ENCODE data around the gene PDCD4. TPM values are rescaled to one million over a fixed set of nuclear protein-coding genes. Genes with fewer than 3 reads are reported as not detected.

The PDCD4 gene
- total RNA-seq, 4 donors from 2014 or later = 17.4 to 157 (median 138) TPM

DNA sequence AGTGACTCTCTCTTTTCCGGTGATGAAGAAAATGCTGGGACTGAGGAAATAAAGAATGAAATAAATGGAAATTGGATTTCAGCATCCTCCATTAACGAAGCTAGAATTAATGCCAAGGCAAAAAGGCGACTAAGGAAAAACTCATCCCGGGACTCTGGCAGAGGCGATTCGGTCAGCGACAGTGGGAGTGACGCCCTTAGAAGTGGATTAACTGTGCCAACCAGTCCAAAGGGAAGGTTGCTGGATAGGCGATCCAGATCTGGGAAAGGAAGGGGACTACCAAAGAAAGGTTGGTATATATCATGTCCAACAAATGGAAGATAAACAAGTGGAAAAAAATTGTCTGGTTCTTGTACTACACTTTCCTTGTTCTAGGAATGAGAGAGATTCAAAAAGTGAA is 9.5 kb downstream of the PDCD4 start:
- DNase-seq = no peak
- Histone ChIP-seq H3K4me3 (no peak overlapping the region), H3K9me3 (no peaks in the 10 kb centered on the region), H3K36me3 (peaks cover 0 to 2% of the 10 kb centered on the region in 2 donors), H3K27ac (peak overlapping the region in 1 of 2 donors; percentile 59), H3K27me3 (no peaks in the 10 kb centered on the region), H3K4me1 (peaks cover 4 to 6% of the 10 kb centered on the region in 2 donors)
- intact Hi-C loops (cut with DNase I; ENCODE audit: low total_unique reads) = no loop called here
- no peak for TF ChIP-seq POLR2A (IDR thresholded peaks at IDR 0.05)
- TF ChIP-seq, protein P1, sequence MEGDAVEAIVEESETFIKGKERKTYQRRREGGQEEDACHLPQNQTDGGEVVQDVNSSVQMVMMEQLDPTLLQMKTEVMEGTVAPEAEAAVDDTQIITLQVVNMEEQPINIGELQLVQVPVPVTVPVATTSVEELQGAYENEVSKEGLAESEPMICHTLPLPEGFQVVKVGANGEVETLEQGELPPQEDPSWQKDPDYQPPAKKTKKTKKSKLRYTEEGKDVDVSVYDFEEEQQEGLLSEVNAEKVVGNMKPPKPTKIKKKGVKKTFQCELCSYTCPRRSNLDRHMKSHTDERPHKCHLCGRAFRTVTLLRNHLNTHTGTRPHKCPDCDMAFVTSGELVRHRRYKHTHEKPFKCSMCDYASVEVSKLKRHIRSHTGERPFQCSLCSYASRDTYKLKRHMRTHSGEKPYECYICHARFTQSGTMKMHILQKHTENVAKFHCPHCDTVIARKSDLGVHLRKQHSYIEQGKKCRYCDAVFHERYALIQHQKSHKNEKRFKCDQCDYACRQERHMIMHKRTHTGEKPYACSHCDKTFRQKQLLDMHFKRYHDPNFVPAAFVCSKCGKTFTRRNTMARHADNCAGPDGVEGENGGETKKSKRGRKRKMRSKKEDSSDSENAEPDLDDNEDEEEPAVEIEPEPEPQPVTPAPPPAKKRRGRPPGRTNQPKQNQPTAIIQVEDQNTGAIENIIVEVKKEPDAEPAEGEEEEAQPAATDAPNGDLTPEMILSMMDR (IDR thresholded peaks at IDR 0.05) = no peak

DNA sequence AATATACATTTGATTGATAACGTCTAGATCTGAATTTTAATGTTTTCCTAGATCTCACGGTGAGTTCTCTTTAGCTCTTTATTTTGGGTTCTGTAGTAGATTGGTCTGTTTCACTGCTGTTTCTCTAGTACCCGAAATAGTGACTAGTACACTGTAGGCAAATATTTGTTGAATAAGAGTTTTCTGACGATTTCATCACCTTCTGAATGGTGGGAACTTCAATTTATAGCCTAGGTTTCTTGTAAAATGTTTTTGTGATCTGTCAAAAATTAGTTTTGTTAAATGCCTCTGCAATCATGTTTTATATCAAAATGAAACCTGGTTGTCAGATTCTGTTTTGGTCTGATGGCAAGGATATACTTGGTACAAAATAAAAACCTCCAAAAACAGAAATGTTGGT is 10.2 kb downstream of the PDCD4 start:
- no peak overlapping the region for H3K4me3 ChIP-seq
- intact Hi-C loops (cut with DNase I; ENCODE audit: low total_unique reads) = no loop called here
- TF ChIP-seq, protein P1 (IDR thresholded peaks at IDR 0.05) = no peak
- no peak for TF ChIP-seq POLR2A (IDR thresholded peaks at IDR 0.05)
- peaks cover 0 to 2% of the 10 kb centered on the region in 2 donors for H3K36me3 ChIP-seq
- H3K27me3 ChIP-seq = no peaks in the 10 kb centered on the region
- H3K27ac ChIP-seq = peak overlapping the region in 1 of 2 donors; percentile 59
- peaks cover 4 to 6% of the 10 kb centered on the region in 2 donors for H3K4me1 ChIP-seq
- H3K9me3 ChIP-seq = no peaks in the 10 kb centered on the region
- no peak for DNase-seq

DNA sequence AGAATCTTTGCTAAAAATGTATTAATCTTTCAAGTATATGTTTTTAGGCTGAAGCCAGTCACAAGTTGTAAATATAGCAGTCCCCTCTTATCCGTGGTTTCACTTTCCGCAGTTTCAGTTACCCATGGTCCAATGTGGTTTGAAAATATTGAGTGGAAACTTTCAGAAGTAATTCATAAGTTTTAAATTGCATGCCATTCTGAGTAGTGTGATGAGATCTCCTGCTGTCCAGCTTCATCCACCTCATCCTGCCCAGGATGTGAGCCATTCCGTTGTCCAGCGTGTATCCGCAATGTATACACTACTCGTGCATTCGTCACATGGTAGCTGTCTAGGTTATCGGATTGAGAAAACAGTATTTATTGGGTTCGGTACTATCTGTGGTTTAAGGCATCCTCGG is 12.2 kb downstream of the PDCD4 start:
- DNase-seq = no peak
- no peaks in the 10 kb centered on the region for H3K27me3 ChIP-seq
- intact Hi-C loops (cut with DNase I; ENCODE audit: low total_unique reads) = no loop called here
- peaks cover 4 to 6% of the 10 kb centered on the region in 2 donors for H3K4me1 ChIP-seq
- H3K4me3 ChIP-seq = no peak overlapping the region
- H3K36me3 ChIP-seq = peaks cover 0 to 2% of the 10 kb centered on the region in 2 donors
- H3K27ac ChIP-seq = peak overlapping the region in 1 of 2 donors; percentile 59
- H3K9me3 ChIP-seq = no peaks in the 10 kb centered on the region
- no peak for TF ChIP-seq POLR2A (IDR thresholded peaks at IDR 0.05)
- TF ChIP-seq, protein P1 (IDR thresholded peaks at IDR 0.05) = no peak

DNA sequence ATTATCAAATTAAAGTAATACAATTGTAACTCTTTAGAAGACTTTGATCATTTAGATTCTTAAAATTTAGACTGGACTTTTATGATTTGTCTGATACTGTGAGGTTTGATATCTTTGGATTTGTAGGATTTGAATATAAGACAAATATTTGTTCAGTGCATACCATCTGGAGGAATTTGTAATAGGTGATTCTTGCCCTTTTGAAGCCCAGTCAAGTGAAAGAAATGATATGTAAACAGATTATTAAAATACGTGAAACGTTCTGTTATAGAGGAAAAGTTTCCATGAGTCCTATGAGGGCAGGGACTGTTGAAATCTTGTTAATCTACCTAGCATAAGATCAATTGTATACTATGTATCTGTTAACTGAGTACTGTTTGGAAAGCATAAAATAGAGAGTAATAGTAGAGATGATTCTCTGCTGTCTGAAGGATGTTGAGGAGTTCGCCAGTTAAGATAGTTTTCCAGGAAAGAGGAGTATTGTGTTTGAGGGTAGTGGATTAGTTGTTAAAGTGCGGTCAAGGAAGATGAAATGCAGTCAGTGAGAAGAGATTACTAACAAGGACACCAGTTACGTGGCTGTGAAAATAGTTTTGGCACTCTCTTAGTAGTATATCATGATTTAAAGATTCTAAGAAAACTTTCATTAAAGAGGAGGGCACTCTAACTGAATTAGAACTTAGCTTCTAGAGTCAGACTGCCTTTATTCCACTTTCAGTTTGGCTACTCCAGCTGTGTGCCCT is 14.4 kb downstream of the PDCD4 start:
- Histone ChIP-seq H3K9me3 (no peaks in the 10 kb centered on the region), H3K4me3 (no peak overlapping the region), H3K36me3 (peaks cover 0 to 2% of the 10 kb centered on the region in 2 donors), H3K4me1 (peaks cover 2 to 3% of the 10 kb centered on the region in 2 donors), H3K27me3 (no peaks in the 10 kb centered on the region), H3K27ac (peak overlapping the region; percentile 7 to 50)
- TF ChIP-seq POLR2A (IDR thresholded peaks at IDR 0.05) = no peak
- TF ChIP-seq, protein P1 (IDR thresholded peaks at IDR 0.05) = no peak
- intact Hi-C loops (cut with DNase I; ENCODE audit: low total_unique reads) = no loop called here
- no peak for DNase-seq

DNA sequence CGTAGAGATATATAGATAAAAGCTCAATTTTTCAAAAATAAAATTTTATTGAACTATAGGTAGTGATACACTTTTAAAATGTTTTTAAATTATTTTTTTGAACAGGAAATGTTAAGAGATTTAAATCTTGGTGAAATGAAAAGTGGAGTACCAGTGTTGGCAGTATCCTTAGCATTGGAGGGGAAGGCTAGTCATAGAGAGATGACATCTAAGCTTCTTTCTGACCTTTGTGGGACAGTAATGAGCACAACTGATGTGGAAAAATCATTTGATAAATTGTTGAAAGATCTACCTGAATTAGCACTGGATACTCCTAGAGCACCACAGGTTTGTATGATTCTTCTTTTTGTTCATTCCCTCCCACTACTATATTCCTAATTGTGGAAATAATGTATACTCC is 15.8 kb downstream of the PDCD4 start:
- no peak overlapping the region for H3K4me3 ChIP-seq
- intact Hi-C loops (cut with DNase I; ENCODE audit: low total_unique reads) = no loop called here
- H3K36me3 ChIP-seq = peaks cover 0 to 2% of the 10 kb centered on the region in 2 donors
- no peak for DNase-seq
- peak overlapping the region in 1 of 2 donors; percentile 17 for H3K27ac ChIP-seq
- TF ChIP-seq, protein P1 (IDR thresholded peaks at IDR 0.05) = no peak
- TF ChIP-seq POLR2A (IDR thresholded peaks at IDR 0.05) = no peak
- no peaks in the 10 kb centered on the region for H3K9me3 ChIP-seq
- no peaks in the 10 kb centered on the region for H3K27me3 ChIP-seq
- no peaks in the 10 kb centered on the region for H3K4me1 ChIP-seq
